OCI-LY7 (cell line): Measurements from ENCODE around the gene PLIN5.
A peak's percentile ranks its signal among the peaks of the same experiment; 100 is the strongest.

Experiments
- CTCF ChIP-seq: fragments of 200-600 bp; sonication (generic); conservative IDR thresholded peaks from 2 replicates; pipeline ENCODE4 v1.5.1; 2014; ENCODE audit warnings: mild to moderate bottlenecking, antibody characterized with exemption, low read length, moderate library complexity, mixed read lengths
- EZH2phosphoT487 ChIP-seq: fragments of 200-600 bp; sonication (generic); IDR thresholded peaks from 2 replicates; pipeline ENCODE4 v1.6.1; 2018; ENCODE audit warnings: low read depth, borderline replicate concordance, mild to moderate bottlenecking, mixed run types, antibody characterized with exemption, low read length, moderate library complexity, mixed read lengths

DNA sequence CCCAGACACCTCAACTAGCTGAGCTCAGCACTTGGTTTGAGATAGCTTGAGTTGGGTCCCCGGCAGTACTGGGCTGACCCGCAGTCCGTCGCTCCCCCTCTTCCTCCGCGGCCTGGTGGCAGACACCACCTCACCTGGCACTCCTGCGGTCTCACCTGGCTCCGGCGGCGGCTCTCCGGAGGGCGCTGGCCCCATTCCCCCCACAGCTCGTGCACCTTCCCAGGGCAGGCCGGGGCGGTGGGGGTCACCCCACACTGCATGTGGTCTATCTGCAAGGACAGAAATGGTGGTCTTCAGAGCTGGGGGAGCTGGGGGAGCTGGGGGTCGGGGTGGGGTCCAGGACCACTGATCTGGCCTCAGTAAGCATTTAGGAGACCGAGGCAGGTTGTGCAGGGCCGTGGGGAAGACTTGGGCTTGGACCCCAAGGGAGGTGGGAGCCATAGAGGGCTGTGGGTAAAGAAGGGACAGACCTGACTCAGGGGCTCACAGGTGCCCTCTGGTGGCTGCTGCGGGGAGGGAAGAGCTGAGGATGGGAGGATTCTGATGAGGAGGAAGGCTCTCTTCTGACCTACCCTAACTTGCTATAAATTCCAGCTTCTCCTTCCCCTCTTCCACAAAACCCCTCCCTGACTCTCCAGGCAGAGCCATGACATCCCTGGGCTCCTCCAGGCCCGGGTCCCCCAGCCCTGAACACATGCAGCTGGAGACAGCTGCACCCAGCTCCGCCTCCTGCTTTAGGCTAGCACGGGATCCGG, 10.0 kb downstream of the PLIN5 start:
- peak; percentile 74 for TF ChIP-seq CTCF
- no peak for TF ChIP-seq EZH2phosphoT487
